Caco-2 (cell line): ENCODE measurements around the gene SCN8A. TPM values are rescaled to one million over a fixed set of nuclear protein-coding genes. Genes with fewer than 3 reads are reported as not detected.

Source experiments
- BruUV-seq: library from RNA; stranded (reverse); fragments of 400-500 nt; replicated peaks from 2 replicates; lab custom pipeline; 2021; lab: Mats Ljungman, UMichigan
- CTCF ChIA-PET: fragments of 300-600 bp; sonication (Branson Sonifier 250); formaldehyde crosslinking; loops from one replicate; lab custom pipeline; 2022; ENCODE audit warnings: antibody characterized with exemption; lab: Charles Lee
- POLR2A ChIA-PET: fragments of 300-600 bp; sonication (Branson Sonifier 250); formaldehyde crosslinking; loops from one replicate; lab custom pipeline; 2022; ENCODE audit warnings: antibody characterized with exemption; lab: Charles Lee
- DNase-seq, 2 experiments: peaks; one replicate each; pipeline versions ENCODE4 v3.0.0 to v3.0.0-alpha.2; 2020 to 2022
- H3K27me3 ChIP-seq: replicated peaks from 2 replicates; pipeline ENCODE4 v1.6.0; 2011; ENCODE audit warnings: low read length; ENCODE audit not compliant: control insufficient read depth, insufficient read depth
- H3K36me3 ChIP-seq: 2 replicates; pipeline ENCODE4 v1.5.1; 2011; ENCODE audit warnings: low read length; ENCODE audit not compliant: control insufficient read depth, insufficient read depth
- H3K4me1 ChIP-seq: fragments of 250-450 bp; sonication (Bioruptor Pico); 2 replicates; pipeline ENCODE4 v1.5.1; 2020; ENCODE audit warnings: mild to moderate bottlenecking
- H3K4me3 ChIP-seq: 2 replicates; pipeline ENCODE4 v1.5.1; 2011; ENCODE audit warnings: low read depth, mild to moderate bottlenecking, control low read depth, low read length
- H3K9me3 ChIP-seq: fragments of 250-450 bp; sonication (Bioruptor Pico); 2 replicates; pipeline ENCODE4 v1.5.1; 2020; ENCODE audit warnings: mild to moderate bottlenecking, moderate library complexity
- H3K27ac Mint-ChIP-seq: one replicate; pipeline ENCODE4 v1.8.0; 2022; ENCODE audit warnings: mixed read lengths; ENCODE audit not compliant: unreplicated experiment
- H3K27me3 Mint-ChIP-seq: one replicate; pipeline ENCODE4 v1.8.0; 2022; ENCODE audit warnings: mixed read lengths; ENCODE audit not compliant: insufficient read depth, unreplicated experiment
- H3K36me3 Mint-ChIP-seq: one replicate; pipeline ENCODE4 v1.8.0; 2022; ENCODE audit warnings: mild to moderate bottlenecking, mixed read lengths; ENCODE audit not compliant: insufficient read depth, unreplicated experiment
- H3K4me1 Mint-ChIP-seq: one replicate; pipeline ENCODE4 v1.8.0; 2022; ENCODE audit warnings: low read depth, mixed read lengths; ENCODE audit not compliant: unreplicated experiment
- H3K4me3 Mint-ChIP-seq: one replicate; pipeline ENCODE4 v1.8.0; 2022; ENCODE audit warnings: mild to moderate bottlenecking, moderate library complexity, mixed read lengths; ENCODE audit not compliant: unreplicated experiment
- H3K9me3 Mint-ChIP-seq: one replicate; pipeline ENCODE4 v1.8.0; 2022; ENCODE audit warnings: mixed read lengths; ENCODE audit not compliant: unreplicated experiment
- CTCF ChIP-seq, 2 experiments: fragments of 200-600 bp in 1 of 2; IDR thresholded peaks; 1 replicate in 1 of 2; 2 replicates in 1 of 2; pipeline versions ENCODE4 v1.5.1 to v1.8.0; 2011 to 2022; ENCODE audit warnings: antibody characterized with exemption in 1 of 2, control low read depth in 1 of 2, inconsistent platforms in 1 of 2, low read depth in 1 of 2, low read length in 1 of 2, mild to moderate bottlenecking in 1 of 2, moderate library complexity in 1 of 2; ENCODE audit not compliant: insufficient read depth in 1 of 2, severe bottlenecking in 1 of 2, unreplicated experiment in 1 of 2
- intact Hi-C: fragments of 100-400 bp; cut with micrococcal nuclease; formaldehyde crosslinking; loops from one replicate; pipeline ENCODE4 v1.10.0; 2022; ENCODE audit not compliant: unreplicated experiment
- total RNA-seq: library from RNA; stranded (reverse); gene quantifications from 2 replicates; pipeline ENCODE4 v1.2.3, GENCODE V29; 2022

SCN8A gene
- total RNA-seq, 1 experiment from 2014 or later: 16.5 TPM

GRCh38 chr12:51811203-51812202 lies 220.5 kb downstream of the SCN8A start:
- POLR2A ChIA-PET: no interaction called here
- no peak overlapping the region for H3K4me3 Mint-ChIP-seq
- Histone ChIP-seq H3K4me1 (0 out of 2 replicates have a peak, but pooled peaks cover 4% of the 10 kb centered on the region), H3K9me3 (no peaks in the 10 kb centered on the region), H3K4me3 (no peak overlapping the region), H3K27me3 (no peaks in the 10 kb centered on the region), H3K36me3 (no peaks in the 10 kb centered on the region)
- no peak for TF ChIP-seq CTCF (IDR thresholded peaks at IDR 0.05; ENCODE audit: insufficient read depth in 1 of 2, low read depth in 1 of 2, low read length in 1 of 2, severe bottlenecking in 1 of 2, unreplicated experiment in 1 of 2)
- DNase-seq: no peak
- CTCF ChIA-PET: interaction anchor here (0.8 kb wide), 1 partner anchor 387 kb away, joined by 3 read pairs; the partner anchor contains the start of gene SLC4A8
- intact Hi-C loops: loop anchor here (5.0 kb wide), 1 partner anchor 124 kb away; no protein-coding TSS in a partner anchor
- no peak overlapping the region for H3K27ac Mint-ChIP-seq
- H3K27me3 Mint-ChIP-seq: no peaks in the 10 kb centered on the region
- peaks cover 6% of the 10 kb centered on the region for H3K4me1 Mint-ChIP-seq
- H3K9me3 Mint-ChIP-seq: no peaks in the 10 kb centered on the region
- peaks cover 5% of the 10 kb centered on the region for H3K36me3 Mint-ChIP-seq
- BruUV-seq: no TSS peak

GRCh38 chr12:51812871-51813270 lies 221.8 kb downstream of the SCN8A start:
- H3K9me3 ChIP-seq: no peaks in the 10 kb centered on the region
- Mint-ChIP-seq H3K27me3 (no peaks in the 10 kb centered on the region), H3K9me3 (no peaks in the 10 kb centered on the region), H3K27ac (no peak overlapping the region), H3K4me1 (peaks cover 18% of the 10 kb centered on the region), H3K4me3 (peak overlapping the region; percentile 67), H3K36me3 (peaks cover 10% of the 10 kb centered on the region)
- ChIA-PET CTCF (interaction anchor here (1.2 to 1.8 kb wide), 2 partner anchors 11 to 388 kb away, joined by 3 to 18 read pairs; partner anchors contain the start of gene SLC4A8), POLR2A (no interaction called here)
- no peak overlapping the region for H3K4me3 ChIP-seq
- no peaks in the 10 kb centered on the region for H3K27me3 ChIP-seq
- BruUV-seq: no TSS peak
- peaks cover 11% of the 10 kb centered on the region for H3K4me1 ChIP-seq
- TF ChIP-seq CTCF (IDR thresholded peaks at IDR 0.05; ENCODE audit: insufficient read depth in 1 of 2, low read depth in 1 of 2, low read length in 1 of 2, severe bottlenecking in 1 of 2, unreplicated experiment in 1 of 2): no peak
- no peak for DNase-seq
- H3K36me3 ChIP-seq: no peaks in the 10 kb centered on the region
- intact Hi-C loops: loop anchor here (5.0 kb wide), 1 partner anchor 126 kb away; no protein-coding TSS in a partner anchor

GRCh38 chr12:51813931-51814310 lies 222.9 kb downstream of the SCN8A start:
- peak overlapping the region; percentile 66 for H3K4me3 ChIP-seq
- Mint-ChIP-seq H3K4me1 (peaks cover 18% of the 10 kb centered on the region), H3K27ac (no peak overlapping the region), H3K27me3 (no peaks in the 10 kb centered on the region), H3K36me3 (peaks cover 10% of the 10 kb centered on the region), H3K9me3 (no peaks in the 10 kb centered on the region), H3K4me3 (peak overlapping the region; percentile 67)
- H3K4me1 ChIP-seq: peaks cover 11% of the 10 kb centered on the region
- intact Hi-C loops: loop anchor here (1.0 to 5.0 kb wide), 4 partner anchors 127 to 393 kb away; no protein-coding TSS in a partner anchor
- DNase-seq: no peak
- ChIA-PET CTCF (interaction anchor here (0.6 to 1.8 kb wide), 17 partner anchors 10 to 471 kb away, joined by 3 to 18 read pairs (median 3); partner anchors contain the start of gene SLC4A8), POLR2A (interaction anchor here (1.0 kb wide), 1 partner anchor 219 kb away, joined by 3 read pairs; no protein-coding TSS in a partner anchor)
- no peaks in the 10 kb centered on the region for H3K27me3 ChIP-seq
- TF ChIP-seq CTCF (IDR thresholded peaks at IDR 0.05; ENCODE audit: insufficient read depth in 1 of 2, low read depth in 1 of 2, low read length in 1 of 2, severe bottlenecking in 1 of 2, unreplicated experiment in 1 of 2): no peak
- no TSS peak for BruUV-seq
- H3K36me3 ChIP-seq: no peaks in the 10 kb centered on the region
- H3K9me3 ChIP-seq: no peaks in the 10 kb centered on the region
